Glutamatergic neuron (in vitro differentiated cells): ENCODE results near the gene HERPUD2. TPM values are rescaled to one million over a fixed set of nuclear protein-coding genes. Genes with fewer than 3 reads are reported as not detected.
"Not testable (repeated sequence)": the region's sequence is repeated elsewhere in the genome, so short reads cannot be mapped to it uniquely, and the experiment has no call there.

Experiments
- DNase-seq: peaks from one replicate; pipeline ENCODE4 v3.0.0; 2022
- H3K27ac Mint-ChIP-seq: one replicate; pipeline ENCODE4 v1.8.0; 2020; ENCODE audit warnings: mild to moderate bottlenecking, mixed read lengths, inconsistent platforms; ENCODE audit not compliant: unreplicated experiment
- H3K27me3 Mint-ChIP-seq: one replicate; pipeline ENCODE4 v1.8.0; 2020; ENCODE audit warnings: mild to moderate bottlenecking, moderate library complexity, mixed read lengths, inconsistent platforms; ENCODE audit not compliant: unreplicated experiment
- H3K36me3 Mint-ChIP-seq: one replicate; pipeline ENCODE4 v1.8.0; 2020; ENCODE audit warnings: mild to moderate bottlenecking, mixed read lengths, inconsistent platforms; ENCODE audit not compliant: unreplicated experiment
- H3K4me1 Mint-ChIP-seq: one replicate; pipeline ENCODE4 v1.8.0; 2020; ENCODE audit warnings: mild to moderate bottlenecking, low read depth, mixed read lengths, inconsistent platforms; ENCODE audit not compliant: unreplicated experiment
- H3K4me3 Mint-ChIP-seq: one replicate; pipeline ENCODE4 v1.8.0; 2020; ENCODE audit warnings: mild to moderate bottlenecking, mixed read lengths, inconsistent platforms; ENCODE audit not compliant: unreplicated experiment
- H3K9me3 Mint-ChIP-seq: one replicate; pipeline ENCODE4 v1.8.0; 2020; ENCODE audit warnings: mild to moderate bottlenecking, moderate library complexity, mixed read lengths, inconsistent platforms; ENCODE audit not compliant: unreplicated experiment
- CTCF ChIP-seq: fragments of 200-600 bp; sonication (generic); IDR thresholded peaks from one replicate; pipeline ENCODE4 v1.5.0; 2021; ENCODE audit not compliant: partially characterized antibody, unreplicated experiment
- total RNA-seq: library from RNA; stranded (reverse); fragmentation: NEBNext Ultra II Directional; extraction: Animal tissue kit (Norgen Biotek cat#: 25700); gene quantifications from one replicate; pipeline ENCODE4 v1.2.1, GENCODE V29; 2021; ENCODE audit not compliant: unreplicated experiment

Gene HERPUD2
- total RNA-seq, 1 donor from 2014 or later = 28.2 TPM

- Mint-ChIP-seq H3K4me1 (no peaks in the 10 kb centered on the region), H3K9me3 (peaks cover 3% of the 10 kb centered on the region), H3K27ac (no peak overlapping the region), H3K4me3 (no peak overlapping the region), H3K36me3 (peaks cover 6% of the 10 kb centered on the region), H3K27me3 (peaks cover 3% of the 10 kb centered on the region)
- no peak for TF ChIP-seq CTCF
- no peak for DNase-seq
These were observed 106.3 kb downstream of the HERPUD2 start for GRCh38 chr7:35588647-35589046.

GRCh38 chr7:35584990-35585389 lies 109.9 kb downstream of the HERPUD2 start:
- peaks cover 6% of the 10 kb centered on the region for H3K36me3 Mint-ChIP-seq
- no peak overlapping the region for H3K27ac Mint-ChIP-seq
- peaks cover 3% of the 10 kb centered on the region for H3K9me3 Mint-ChIP-seq
- H3K27me3 Mint-ChIP-seq = peaks cover 3% of the 10 kb centered on the region
- no peak for TF ChIP-seq CTCF
- no peaks in the 10 kb centered on the region for H3K4me1 Mint-ChIP-seq
- H3K4me3 Mint-ChIP-seq = no peak overlapping the region
- DNase-seq = no peak

GRCh38 chr7:35584533-35584932 lies 110.4 kb downstream of the HERPUD2 start:
- DNase-seq, H3K4me1 Mint-ChIP-seq, H3K9me3 Mint-ChIP-seq, H3K27ac Mint-ChIP-seq, H3K4me3 Mint-ChIP-seq, H3K27me3 Mint-ChIP-seq, H3K36me3 Mint-ChIP-seq: not testable (repeated sequence)

Other genes with a start within 250 kb of the HERPUD2 start
- 189 TPM for gene SEPTIN7, start 105.9 kb upstream of the HERPUD2 start, total RNA-seq